Loucy (cell line): ENCODE results near the gene ANKK1.

ENCODE experiments used
- H2AFZ ChIP-seq: fragments of 200-600 bp; sonication (generic); 2 replicates; pipeline ENCODE4 v1.6.0; 2016; ENCODE audit warnings: antibody characterized with exemption, mild to moderate bottlenecking, low read length, moderate library complexity
- H3F3A ChIP-seq: fragments of 200-600 bp; 2 replicates; pipeline ENCODE4 v1.6.0; 2016; ENCODE audit warnings: antibody characterized with exemption, low read depth, mild to moderate bottlenecking
- H3K27me3 ChIP-seq: fragments of 200-600 bp; sonication (generic); 2 replicates; pipeline ENCODE4 v1.6.1; 2014; ENCODE audit warnings: low read length, mild to moderate bottlenecking; ENCODE audit not compliant: insufficient read depth, poor library complexity, severe bottlenecking
- H3K36me3 ChIP-seq: fragments of 200-600 bp; sonication (generic); 2 replicates; pipeline ENCODE4 v1.6.1; 2016; ENCODE audit warnings: low read length; ENCODE audit not compliant: insufficient read depth
- H3K4me1 ChIP-seq: fragments of 200-600 bp; sonication (generic); 2 replicates; pipeline ENCODE4 v1.5.1; 2014; ENCODE audit warnings: low read length, mild to moderate bottlenecking; ENCODE audit not compliant: insufficient read depth, poor library complexity, severe bottlenecking
- H3K4me2 ChIP-seq: fragments of 200-600 bp; sonication (generic); 2 replicates; pipeline ENCODE4 v1.6.0; 2014; ENCODE audit warnings: antibody characterized with exemption, low read length, low read depth, mild to moderate bottlenecking; ENCODE audit not compliant: poor library complexity, severe bottlenecking
- H3K4me3 ChIP-seq: fragments of 200-600 bp; sonication (generic); 2 replicates; pipeline ENCODE4 v1.5.1; 2014; ENCODE audit warnings: low read length, mild to moderate bottlenecking, mixed read lengths; ENCODE audit not compliant: poor library complexity, severe bottlenecking
- H3K79me2 ChIP-seq: fragments of 200-600 bp; sonication (generic); 2 replicates; pipeline ENCODE4 v1.6.1; 2014; ENCODE audit warnings: low read length; ENCODE audit not compliant: insufficient read depth
- H3K9ac ChIP-seq: fragments of 200-600 bp; sonication (generic); 2 replicates; pipeline ENCODE4 v1.6.0; 2014; ENCODE audit warnings: mild to moderate bottlenecking, low read depth, low read length, moderate library complexity; ENCODE audit not compliant: poor library complexity, severe bottlenecking
- H3K9me2 ChIP-seq: fragments of 200-600 bp; sonication (generic); replicated peaks from 2 replicates; pipeline ENCODE4 v1.6.1; 2016; ENCODE audit warnings: low read depth, low read length, mixed read lengths
- H3K9me3 ChIP-seq: fragments of 200-600 bp; sonication (generic); 2 replicates; pipeline ENCODE4 v1.6.1; 2014; ENCODE audit warnings: mild to moderate bottlenecking, antibody characterized with exemption, low read length, low read depth; ENCODE audit not compliant: insufficient read depth
- H4K20me1 ChIP-seq: fragments of 200-600 bp; sonication (generic); 2 replicates; pipeline ENCODE4 v1.6.0; 2014; ENCODE audit warnings: antibody characterized with exemption, low read length, mild to moderate bottlenecking; ENCODE audit not compliant: insufficient read depth, poor library complexity, severe bottlenecking
- CTCF ChIP-seq: fragments of 200-600 bp; sonication (generic); conservative IDR thresholded peaks from 2 replicates; pipeline ENCODE4 v1.5.1; 2014; ENCODE audit warnings: mild to moderate bottlenecking, antibody characterized with exemption, low read length
- EZH2phosphoT487 ChIP-seq: fragments of 200-600 bp; IDR thresholded peaks from 2 replicates; pipeline ENCODE4 v1.6.1; 2018; ENCODE audit warnings: antibody characterized with exemption, mild to moderate bottlenecking, moderate library complexity, borderline replicate concordance

The ANKK1 gene

GRCh38 chr11:113395782-113396336 is 8.3 kb downstream of the ANKK1 start:
- H3K79me2 ChIP-seq, result no peaks in the 10 kb centered on the region
- no peaks in the 10 kb centered on the region for H4K20me1 ChIP-seq
- TF ChIP-seq CTCF (no peak), EZH2phosphoT487 (no peak)
- no peaks in the 10 kb centered on the region for H3K9me2 ChIP-seq
- no peaks in the 10 kb centered on the region for H3K4me1 ChIP-seq
- H3F3A ChIP-seq, result no peaks in the 10 kb centered on the region
- H3K36me3 ChIP-seq, result no peaks in the 10 kb centered on the region
- H3K9ac ChIP-seq, result no peak overlapping the region
- H3K4me2 ChIP-seq, result no peak overlapping the region
- H3K4me3 ChIP-seq, result no peak overlapping the region
- H3K9me3 ChIP-seq, result no peaks in the 10 kb centered on the region; the same call in 1 of the 2 replicates
- no peak overlapping the region for H2AFZ ChIP-seq
- no peaks in the 10 kb centered on the region for H3K27me3 ChIP-seq

GRCh38 chr11:113396690-113397089 is 9.1 kb downstream of the ANKK1 start:
- Histone ChIP-seq H2AFZ (no peak overlapping the region), H3K4me2 (no peak overlapping the region), H3K79me2 (no peaks in the 10 kb centered on the region), H3K9me2 (no peaks in the 10 kb centered on the region), H3F3A (no peaks in the 10 kb centered on the region), H3K4me1 (no peaks in the 10 kb centered on the region), H3K9me3 (no peaks in the 10 kb centered on the region; the same call in 1 of the 2 replicates), H3K27me3 (no peaks in the 10 kb centered on the region), H4K20me1 (no peaks in the 10 kb centered on the region), H3K9ac (no peak overlapping the region), H3K36me3 (no peaks in the 10 kb centered on the region), H3K4me3 (no peak overlapping the region)
- TF ChIP-seq CTCF (no peak), EZH2phosphoT487 (no peak)

GRCh38 chr11:113397212-113397611 is 9.6 kb downstream of the ANKK1 start:
- no peak for TF ChIP-seq CTCF
- no peak for TF ChIP-seq EZH2phosphoT487
- H4K20me1 ChIP-seq, result no peaks in the 10 kb centered on the region
- no peaks in the 10 kb centered on the region for H3F3A ChIP-seq

More at GRCh38 chr11:113397212-113397611, 9.6 kb downstream of the ANKK1 start:
- H3K4me3 ChIP-seq, result no peak overlapping the region
- no peak overlapping the region for H3K4me2 ChIP-seq
- H3K27me3 ChIP-seq, result no peaks in the 10 kb centered on the region
- no peak overlapping the region for H3K9ac ChIP-seq
- H3K4me1 ChIP-seq, result no peaks in the 10 kb centered on the region
- H2AFZ ChIP-seq, result no peak overlapping the region
- H3K9me3 ChIP-seq, result no peaks in the 10 kb centered on the region; the same call in 1 of the 2 replicates
- H3K9me2 ChIP-seq, result no peaks in the 10 kb centered on the region
- H3K36me3 ChIP-seq, result no peaks in the 10 kb centered on the region
- H3K79me2 ChIP-seq, result no peaks in the 10 kb centered on the region
